A549 (cell line): ENCODE measurements around the gene ONECUT3.

ENCODE experiments used
- CBX2 ChIP-seq: fragments of 200-600 bp; sonication (generic); IDR thresholded peaks from 2 replicates; pipeline ENCODE4 v1.6.1; 2016; ENCODE audit warnings: low read depth, mild to moderate bottlenecking, borderline replicate concordance
- JUN ChIP-seq, 2 experiments: fragments of >200 bp; sonication (Bioruptor Twin); formaldehyde crosslinking; IDR thresholded peaks; 2 replicates in 1 of 2; 3 replicates in 1 of 2; pipeline ENCODE4 v1.6.1; 2016 to 2017
- MYC ChIP-seq: IDR thresholded peaks from 2 replicates; pipeline ENCODE4 v1.6.1; 2012; ENCODE audit warnings: mild to moderate bottlenecking, inconsistent platforms, low read length, improper control_type of control experiment, borderline replicate concordance
- POLR2AphosphoS2 ChIP-seq: conservative IDR thresholded peaks from 2 replicates; pipeline ENCODE4 v1.6.1; 2012; ENCODE audit warnings: low read length, improper control_type of control experiment, inconsistent platforms
- RCOR1 ChIP-seq: fragments of 150-350 bp; IDR thresholded peaks from 2 replicates; pipeline ENCODE4 v1.6.1; 2014; ENCODE audit warnings: antibody characterized with exemption, low read length, low read depth
- SMC3 ChIP-seq: fragments of >200 bp; sonication (Bioruptor Twin); formaldehyde crosslinking; IDR thresholded peaks from 3 replicates; pipeline ENCODE4 v1.6.1; 2018; ENCODE audit warnings: inconsistent platforms
- TF ChIP-seq, protein P1 (sequence below): fragments of >200 bp; sonication (Bioruptor Twin); formaldehyde crosslinking; IDR thresholded peaks from 3 replicates; pipeline ENCODE4 v1.5.1; 2016
- TF ChIP-seq, protein P2 (sequence below): fragments of 200-600 bp; sonication (generic); IDR thresholded peaks from 2 replicates; pipeline ENCODE4 v1.6.1; 2016; ENCODE audit warnings: antibody characterized with exemption, mild to moderate bottlenecking, moderate library complexity
- TF ChIP-seq, protein P3 (sequence below): IDR thresholded peaks from 2 replicates; pipeline ENCODE4 v1.6.1; 2012

DNA sequence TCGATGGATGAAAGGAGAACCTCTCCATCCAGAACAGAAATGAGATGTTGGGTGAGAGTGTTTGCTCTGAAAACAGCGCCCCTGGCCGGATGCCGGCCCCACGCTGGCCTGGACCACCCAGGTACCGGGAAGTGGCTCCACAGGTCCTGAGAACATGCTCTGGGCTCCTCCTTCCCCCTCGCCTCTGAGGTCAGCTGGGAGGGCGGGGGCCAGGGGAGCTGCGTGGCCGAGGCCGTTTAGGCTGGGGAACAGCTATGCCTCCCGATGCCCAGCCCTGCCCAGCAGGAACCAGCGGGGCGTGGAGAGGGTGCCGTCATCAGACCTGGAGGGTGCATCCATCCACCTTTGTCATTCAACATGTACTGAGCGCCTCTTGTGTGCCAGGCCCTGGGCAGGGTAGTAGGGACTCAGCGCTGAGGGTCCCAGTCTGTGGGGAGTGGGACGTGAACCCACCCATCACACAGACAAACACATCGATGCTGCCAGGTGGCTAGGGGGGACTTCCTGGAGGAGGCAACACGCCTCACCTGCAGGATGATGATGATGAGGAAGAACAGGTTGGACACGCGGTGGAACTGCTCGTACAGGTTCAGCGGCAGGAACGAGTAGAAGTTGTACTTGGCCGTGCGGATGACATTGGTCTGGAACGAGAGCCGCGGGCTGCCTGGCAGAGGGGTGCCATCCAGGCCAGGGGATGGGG, 54.5 kb downstream of the ONECUT3 start:
- TF ChIP-seq CBX2 (no peak), POLR2AphosphoS2 (no peak), RCOR1 (no peak), SMC3 (no peak), MYC (no peak), JUN (IDR thresholded peaks at IDR 0.05) (no peak)
- TF ChIP-seq, protein P1, sequence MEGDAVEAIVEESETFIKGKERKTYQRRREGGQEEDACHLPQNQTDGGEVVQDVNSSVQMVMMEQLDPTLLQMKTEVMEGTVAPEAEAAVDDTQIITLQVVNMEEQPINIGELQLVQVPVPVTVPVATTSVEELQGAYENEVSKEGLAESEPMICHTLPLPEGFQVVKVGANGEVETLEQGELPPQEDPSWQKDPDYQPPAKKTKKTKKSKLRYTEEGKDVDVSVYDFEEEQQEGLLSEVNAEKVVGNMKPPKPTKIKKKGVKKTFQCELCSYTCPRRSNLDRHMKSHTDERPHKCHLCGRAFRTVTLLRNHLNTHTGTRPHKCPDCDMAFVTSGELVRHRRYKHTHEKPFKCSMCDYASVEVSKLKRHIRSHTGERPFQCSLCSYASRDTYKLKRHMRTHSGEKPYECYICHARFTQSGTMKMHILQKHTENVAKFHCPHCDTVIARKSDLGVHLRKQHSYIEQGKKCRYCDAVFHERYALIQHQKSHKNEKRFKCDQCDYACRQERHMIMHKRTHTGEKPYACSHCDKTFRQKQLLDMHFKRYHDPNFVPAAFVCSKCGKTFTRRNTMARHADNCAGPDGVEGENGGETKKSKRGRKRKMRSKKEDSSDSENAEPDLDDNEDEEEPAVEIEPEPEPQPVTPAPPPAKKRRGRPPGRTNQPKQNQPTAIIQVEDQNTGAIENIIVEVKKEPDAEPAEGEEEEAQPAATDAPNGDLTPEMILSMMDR = no peak
- TF ChIP-seq, protein P2, sequence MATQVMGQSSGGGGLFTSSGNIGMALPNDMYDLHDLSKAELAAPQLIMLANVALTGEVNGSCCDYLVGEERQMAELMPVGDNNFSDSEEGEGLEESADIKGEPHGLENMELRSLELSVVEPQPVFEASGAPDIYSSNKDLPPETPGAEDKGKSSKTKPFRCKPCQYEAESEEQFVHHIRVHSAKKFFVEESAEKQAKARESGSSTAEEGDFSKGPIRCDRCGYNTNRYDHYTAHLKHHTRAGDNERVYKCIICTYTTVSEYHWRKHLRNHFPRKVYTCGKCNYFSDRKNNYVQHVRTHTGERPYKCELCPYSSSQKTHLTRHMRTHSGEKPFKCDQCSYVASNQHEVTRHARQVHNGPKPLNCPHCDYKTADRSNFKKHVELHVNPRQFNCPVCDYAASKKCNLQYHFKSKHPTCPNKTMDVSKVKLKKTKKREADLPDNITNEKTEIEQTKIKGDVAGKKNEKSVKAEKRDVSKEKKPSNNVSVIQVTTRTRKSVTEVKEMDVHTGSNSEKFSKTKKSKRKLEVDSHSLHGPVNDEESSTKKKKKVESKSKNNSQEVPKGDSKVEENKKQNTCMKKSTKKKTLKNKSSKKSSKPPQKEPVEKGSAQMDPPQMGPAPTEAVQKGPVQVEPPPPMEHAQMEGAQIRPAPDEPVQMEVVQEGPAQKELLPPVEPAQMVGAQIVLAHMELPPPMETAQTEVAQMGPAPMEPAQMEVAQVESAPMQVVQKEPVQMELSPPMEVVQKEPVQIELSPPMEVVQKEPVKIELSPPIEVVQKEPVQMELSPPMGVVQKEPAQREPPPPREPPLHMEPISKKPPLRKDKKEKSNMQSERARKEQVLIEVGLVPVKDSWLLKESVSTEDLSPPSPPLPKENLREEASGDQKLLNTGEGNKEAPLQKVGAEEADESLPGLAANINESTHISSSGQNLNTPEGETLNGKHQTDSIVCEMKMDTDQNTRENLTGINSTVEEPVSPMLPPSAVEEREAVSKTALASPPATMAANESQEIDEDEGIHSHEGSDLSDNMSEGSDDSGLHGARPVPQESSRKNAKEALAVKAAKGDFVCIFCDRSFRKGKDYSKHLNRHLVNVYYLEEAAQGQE = no peak
- TF ChIP-seq, protein P3, sequence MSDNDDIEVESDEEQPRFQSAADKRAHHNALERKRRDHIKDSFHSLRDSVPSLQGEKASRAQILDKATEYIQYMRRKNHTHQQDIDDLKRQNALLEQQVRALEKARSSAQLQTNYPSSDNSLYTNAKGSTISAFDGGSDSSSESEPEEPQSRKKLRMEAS = no peak
